ENCODE data around the gene OR2A14. TPM values are rescaled to one million over a fixed set of nuclear protein-coding genes. Genes with fewer than 3 reads are reported as not detected.
"Not testable (repeated sequence)": the region's sequence is repeated elsewhere in the genome, so short reads cannot be mapped to it uniquely, and the experiment has no call there.

The OR2A14 gene
- polyA plus RNA-seq, 1 donor: not detected

GRCh38 chr7:144158861-144159260 is 35.9 kb downstream of the OR2A14 start:
- no peak for DNase-seq

DNA sequence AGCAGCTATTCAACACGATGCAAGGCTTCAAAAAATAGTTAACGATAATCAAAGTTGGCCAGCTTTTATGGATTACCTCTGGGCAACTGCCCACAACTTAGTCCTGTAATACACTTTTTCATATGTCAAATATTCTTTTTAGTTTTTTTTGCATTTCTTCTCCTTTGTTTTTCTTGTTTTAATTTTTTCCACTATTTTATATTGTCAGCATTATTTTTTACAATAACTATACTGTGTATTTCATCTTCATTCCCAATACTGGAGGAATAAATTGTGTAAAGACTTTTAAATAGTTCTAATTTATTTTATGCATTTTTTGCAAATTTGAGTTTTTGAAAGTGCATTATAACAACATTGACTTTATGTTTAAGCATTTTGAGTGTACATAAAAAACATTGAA is 41.8 kb downstream of the OR2A14 start:
- no peak for DNase-seq

- DNase-seq: not testable (repeated sequence)
These were observed 48.8 kb downstream of the OR2A14 start for GRCh38 chr7:144171594-144172350.

DNA sequence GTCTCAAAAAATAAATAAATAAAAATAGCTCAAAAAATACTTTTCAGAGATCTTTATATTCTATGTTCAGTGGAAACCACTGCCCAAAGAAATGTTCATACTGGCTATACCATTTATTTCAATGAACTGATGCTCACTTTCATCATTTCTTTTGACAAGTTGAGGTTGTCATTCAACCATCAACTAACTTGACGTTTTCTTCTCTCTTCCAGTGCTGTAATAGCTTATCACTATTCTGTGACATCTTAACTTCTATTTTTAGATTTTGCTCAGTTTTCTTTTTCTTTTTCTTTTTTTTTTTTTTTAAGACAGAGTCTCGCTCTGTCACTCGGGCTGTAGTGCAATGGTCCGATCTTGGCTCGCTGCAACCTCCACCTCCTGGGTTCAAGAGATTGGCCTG is 51.6 kb downstream of the OR2A14 start:
- DNase-seq: no peak

DNA sequence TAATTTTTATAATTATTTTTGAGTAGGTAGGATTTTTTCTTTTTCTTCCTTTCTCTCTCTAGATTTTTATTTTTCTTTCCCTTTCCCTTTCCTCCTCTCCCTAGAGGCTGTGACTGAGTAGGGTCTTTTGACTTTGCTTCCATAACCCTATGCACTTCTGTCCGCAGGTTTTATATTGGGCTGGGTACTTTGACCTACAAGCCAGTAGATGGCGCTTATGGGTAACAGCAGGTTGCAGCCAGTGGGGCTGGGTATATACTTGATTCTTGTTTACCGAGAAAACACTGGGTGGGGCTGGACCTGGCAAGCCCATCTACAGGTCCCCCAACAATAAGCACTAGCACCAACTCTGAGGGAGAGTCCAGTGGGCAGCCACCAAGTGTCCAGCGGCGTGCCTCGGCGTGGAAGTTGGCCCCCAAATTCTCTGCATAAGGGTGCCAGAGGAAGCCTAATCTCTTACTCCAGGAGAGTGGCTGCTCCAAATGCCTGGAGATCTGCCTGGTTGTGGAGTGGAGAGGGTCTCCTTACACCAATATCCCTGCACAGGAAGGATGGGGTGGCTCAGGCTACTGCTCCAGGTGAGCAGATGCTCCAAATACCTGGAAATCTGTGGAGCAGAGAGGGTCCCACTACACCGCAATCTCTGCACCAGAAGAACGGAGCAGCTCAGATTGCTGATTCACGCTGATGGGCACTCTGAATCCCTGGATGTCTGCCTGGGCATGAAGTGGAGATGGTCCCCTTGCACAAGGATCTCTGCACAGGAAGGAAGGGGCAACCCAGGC is 55.6 kb downstream of the OR2A14 start:
- not testable (repeated sequence) for DNase-seq

DNA sequence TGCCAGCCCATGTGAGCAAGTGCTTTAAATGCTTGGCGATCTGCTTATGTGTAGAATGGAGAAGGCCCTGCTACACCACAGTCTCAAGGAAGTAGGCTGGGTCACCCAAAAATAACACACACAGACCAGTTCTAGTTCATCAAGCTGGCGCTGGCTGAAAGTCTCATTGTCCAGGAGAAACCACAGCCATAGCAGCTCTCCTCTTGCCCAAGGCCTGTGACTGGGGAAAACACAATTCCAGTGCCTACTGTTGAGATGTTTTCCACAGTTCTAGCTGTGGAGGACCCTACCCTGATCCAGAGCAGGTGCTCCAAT is 56.1 kb downstream of the OR2A14 start:
- DNase-seq: not testable (repeated sequence)

Other genes with a start within 250 kb of the OR2A14 start
- gene TCAF1, start 221.0 kb upstream of the OR2A14 start, polyA plus RNA-seq (ENCODE audit: insufficient read length): 188 TPM
- gene OR2F2, start 187.9 kb upstream of the OR2A14 start, polyA plus RNA-seq (ENCODE audit: insufficient read length): not detected
- gene OR2F1, start 168.3 kb upstream of the OR2A14 start, polyA plus RNA-seq (ENCODE audit: insufficient read length): not detected
- gene OR6B1, start 122.9 kb upstream of the OR2A14 start, polyA plus RNA-seq (ENCODE audit: insufficient read length): not detected
- gene OR2A5, start 74.2 kb upstream of the OR2A14 start, polyA plus RNA-seq (ENCODE audit: insufficient read length): not detected
- not detected for gene OR2A25, start 53.4 kb upstream of the OR2A14 start, polyA plus RNA-seq (ENCODE audit: insufficient read length)
- not detected for gene OR2A12, start 36.9 kb upstream of the OR2A14 start, polyA plus RNA-seq (ENCODE audit: insufficient read length)
- not detected for gene OR2A2, start 13.6 kb upstream of the OR2A14 start, polyA plus RNA-seq (ENCODE audit: insufficient read length)
- not detected for gene CTAGE4, start 60.3 kb downstream of the OR2A14 start, polyA plus RNA-seq (ENCODE audit: insufficient read length)
- 1.3 TPM for gene ARHGEF35, start 72.7 kb downstream of the OR2A14 start, polyA plus RNA-seq (ENCODE audit: insufficient read length)
- 0.53 TPM for gene OR2A42, start 116.4 kb downstream of the OR2A14 start, polyA plus RNA-seq (ENCODE audit: insufficient read length)
- 1.1 TPM for gene OR2A7, start 141.6 kb downstream of the OR2A14 start, polyA plus RNA-seq (ENCODE audit: insufficient read length)
- gene CTAGE8, start 146.1 kb downstream of the OR2A14 start, polyA plus RNA-seq (ENCODE audit: insufficient read length): 1.4 TPM
- gene OR2A1, start 189.2 kb downstream of the OR2A14 start, polyA plus RNA-seq (ENCODE audit: insufficient read length): 0.19 TPM
- gene ARHGEF5, start 232.2 kb downstream of the OR2A14 start, polyA plus RNA-seq (ENCODE audit: insufficient read length): 2.7 TPM